Fibroblast of lung (primary cell): ENCODE data around the gene CCNB1. TPM values are rescaled to one million over a fixed set of nuclear protein-coding genes. Genes with fewer than 3 reads are reported as not detected.
"Not testable (repeated sequence)": the region's sequence is repeated elsewhere in the genome, so short reads cannot be mapped to it uniquely, and the experiment has no call there.

Experiments
- DNase-seq, 2 donors: peaks; one replicate each; pipeline versions ENCODE4 v3.0.0 to v3.0.0-alpha.2; 2010; ENCODE audit warnings: low read depth in 2 of 2
- H2AFZ ChIP-seq: 2 replicates; pipeline ENCODE4 v1.5.1; 2012; ENCODE audit warnings: low read length, control low read depth, inconsistent platforms
- H3K27ac ChIP-seq: 2 replicates; pipeline ENCODE4 v1.5.1; 2011; ENCODE audit warnings: low read length, control low read depth; ENCODE audit not compliant: insufficient read depth
- H3K27me3 ChIP-seq: 2 replicates; pipeline ENCODE4 v1.5.1; 2011; ENCODE audit warnings: mild to moderate bottlenecking, low read length; ENCODE audit not compliant: control insufficient read depth, insufficient read depth
- H3K36me3 ChIP-seq: 2 replicates; pipeline ENCODE4 v1.5.1; 2011; ENCODE audit warnings: low read length; ENCODE audit not compliant: control insufficient read depth, insufficient read depth
- H3K4me1 ChIP-seq: 2 replicates; pipeline ENCODE4 v1.5.1; 2011; ENCODE audit warnings: low read length; ENCODE audit not compliant: control insufficient read depth, insufficient read depth; ENCODE audit errors: extremely low read depth
- H3K4me2 ChIP-seq: 2 replicates; pipeline ENCODE4 v1.5.1; 2011; ENCODE audit warnings: low read length, control low read depth; ENCODE audit not compliant: insufficient read depth; ENCODE audit errors: extremely low read depth
- H3K4me3 ChIP-seq, 4 experiments: fragments of 200-600 bp in 1 of 4; sonication (generic) in 1 of 4; replicated peaks in 1 of 4; 2 replicates each; pipeline ENCODE4 v1.5.1; 2011 to 2016; ENCODE audit warnings: low read length in 4 of 4, low read depth in 3 of 4, mild to moderate bottlenecking in 3 of 4, control low read depth in 2 of 4, inconsistent platforms in 1 of 4, mixed read lengths in 1 of 4; ENCODE audit not compliant: insufficient read depth in 1 of 4; ENCODE audit errors: control extremely low read depth in 1 of 4
- H3K79me2 ChIP-seq: 2 replicates; pipeline ENCODE4 v1.5.1; 2012; ENCODE audit warnings: mild to moderate bottlenecking, low read length, inconsistent platforms; ENCODE audit not compliant: control insufficient read depth, insufficient read depth
- H3K9ac ChIP-seq: 2 replicates; pipeline ENCODE4 v1.5.1; 2011; ENCODE audit warnings: mild to moderate bottlenecking, low read length, control low read depth; ENCODE audit not compliant: insufficient read depth
- H3K9me3 ChIP-seq: 2 replicates; pipeline ENCODE4 v1.5.1; 2012; ENCODE audit warnings: low read depth, low read length; ENCODE audit not compliant: control insufficient read depth, insufficient read depth
- H4K20me1 ChIP-seq: 2 replicates; pipeline ENCODE4 v1.5.1; 2011; ENCODE audit warnings: low read length; ENCODE audit not compliant: control insufficient read depth, insufficient read depth; ENCODE audit errors: extremely low read depth
- CTCF ChIP-seq, 2 donors: IDR thresholded peaks in 1 of 2; conservative IDR thresholded peaks in 1 of 2; 1 replicate in 1 of 2; 2 replicates in 1 of 2; pipeline ENCODE4 v1.5.1; 2011 to 2012; ENCODE audit warnings: low read length in 2 of 2, control low read depth in 1 of 2, inconsistent platforms in 1 of 2, low read depth in 1 of 2, mild to moderate bottlenecking in 1 of 2
- EZH2 ChIP-seq: IDR thresholded peaks from 2 replicates; pipeline ENCODE4 v1.5.1; 2012; ENCODE audit warnings: low read length, control low read depth, mild to moderate bottlenecking; ENCODE audit errors: missing control alignments
- polyA plus RNA-seq, 2 donors: library from polyadenylated mRNA; depleted of rRNA in 1 of 2; stranded (reverse) in 1 of 2; unstranded in 1 of 2; fragments of >200 nt; gene quantifications; 2 replicates each; pipeline ENCODE4 v1.2.1, GENCODE V29; 2011 to 2012; ENCODE audit warnings: missing spikeins in 1 of 2
- total RNA-seq: library from RNA; depleted of rRNA; stranded (reverse); fragments of >200 nt; gene quantifications from 2 replicates; pipeline ENCODE4 v1.2.1, GENCODE V29; 2014

CCNB1 gene
- total and polyA plus RNA-seq, 2 donors (not counting 1 experiment from before 2014, with no cell fraction given): 46.8 to 74.3 TPM

GRCh38 chr5:69167929-69168328 lies 979 bp downstream of the CCNB1 start:
- Histone ChIP-seq H3K27me3 (no peaks in the 10 kb centered on the region), H3K27ac (peak overlapping the region; percentile 88), H3K4me1 (peaks cover 3% of the 10 kb centered on the region), H4K20me1 (no peaks in the 10 kb centered on the region), H3K9ac (peak overlapping the region; percentile 70), H3K9me3 (no peaks in the 10 kb centered on the region), H3K4me3 (peak overlapping the region; percentile 80 to 98 (median 94)), H3K36me3 (peaks cover 1% of the 10 kb centered on the region), H2AFZ (peak overlapping the region; percentile 9), H3K79me2 (peaks cover 37% of the 10 kb centered on the region), H3K4me2 (peak overlapping the region; percentile 74)
- DNase-seq: no peak
- no peak for TF ChIP-seq CTCF (conservative IDR thresholded peaks at IDR 0.05 in 1 of 2, IDR thresholded peaks at IDR 0.05 in 1 of 2; ENCODE audit: low read depth in 1 of 2, low read length in 2 of 2)
- TF ChIP-seq EZH2: no peak

- Histone ChIP-seq H3K4me3 (no peak overlapping the region), H3K79me2 (peaks cover 37% of the 10 kb centered on the region), H3K27ac (no peak overlapping the region), H3K4me2 (no peak overlapping the region), H3K4me1 (peaks cover 3% of the 10 kb centered on the region), H2AFZ (no peak overlapping the region), H4K20me1 (no peaks in the 10 kb centered on the region), H3K36me3 (peaks cover 7% of the 10 kb centered on the region), H3K9ac (no peak overlapping the region), H3K9me3 (no peaks in the 10 kb centered on the region), H3K27me3 (no peaks in the 10 kb centered on the region)
- TF ChIP-seq CTCF (conservative IDR thresholded peaks at IDR 0.05 in 1 of 2, IDR thresholded peaks at IDR 0.05 in 1 of 2; ENCODE audit: low read depth in 1 of 2, low read length in 2 of 2) (no peak), EZH2 (no peak)
- DNase-seq: peak in 1 of 2 donors; percentile 12
Measured at GRCh38 chr5:69170495-69170894, 3.5 kb downstream of the CCNB1 start.

GRCh38 chr5:69170969-69171368 lies 4.0 kb downstream of the CCNB1 start:
- no peak overlapping the region for H3K27ac ChIP-seq
- no peaks in the 10 kb centered on the region for H3K9me3 ChIP-seq
- no peak for DNase-seq
- no peak overlapping the region for H3K4me2 ChIP-seq
- H3K4me3 ChIP-seq: no peak overlapping the region
- H3K27me3 ChIP-seq: no peaks in the 10 kb centered on the region
- H3K9ac ChIP-seq: no peak overlapping the region
- H3K4me1 ChIP-seq: peaks cover 3% of the 10 kb centered on the region
- peaks cover 37% of the 10 kb centered on the region for H3K79me2 ChIP-seq
- H2AFZ ChIP-seq: no peak overlapping the region
- TF ChIP-seq CTCF (conservative IDR thresholded peaks at IDR 0.05 in 1 of 2, IDR thresholded peaks at IDR 0.05 in 1 of 2; ENCODE audit: low read depth in 1 of 2, low read length in 2 of 2) (no peak), EZH2 (no peak)
- H4K20me1 ChIP-seq: no peaks in the 10 kb centered on the region
- H3K36me3 ChIP-seq: peaks cover 8% of the 10 kb centered on the region

- not testable (repeated sequence) for H3K9ac ChIP-seq, H3K79me2 ChIP-seq, H3K27me3 ChIP-seq, H3K27ac ChIP-seq, H2AFZ ChIP-seq, H3K4me1 ChIP-seq, H3K9me3 ChIP-seq, H3K36me3 ChIP-seq, DNase-seq, H4K20me1 ChIP-seq, H3K4me3 ChIP-seq, H3K4me2 ChIP-seq
Measured at GRCh38 chr5:69181659-69182293, 14.8 kb downstream of the CCNB1 start.
